H1 (cell line): Measurements from ENCODE around the gene IFTAP. TPM values are rescaled to one million over a fixed set of nuclear protein-coding genes. Genes with fewer than 3 reads are reported as not detected.

ENCODE experiments used
- CREB1 ChIP-seq: IDR thresholded peaks from 2 replicates; pipeline ENCODE4 v1.6.1; 2012; ENCODE audit warnings: inconsistent platforms
- RAD21 ChIP-seq, 2 experiments: IDR thresholded peaks in 1 of 2; conservative IDR thresholded peaks in 1 of 2; 2 replicates each; pipeline ENCODE4 v1.6.1; 2011; ENCODE audit warnings: low read depth in 2 of 2, low read length in 2 of 2, improper control_type of control experiment in 1 of 2, inconsistent platforms in 1 of 2, mild to moderate bottlenecking in 1 of 2, moderate library complexity in 1 of 2
- RFX5 ChIP-seq: IDR thresholded peaks from 2 replicates; pipeline ENCODE4 v1.6.1; 2011; ENCODE audit warnings: low read depth, low read length, improper control_type of control experiment, borderline replicate concordance
- polyA plus RNA-seq, 7 experiments: library from polyadenylated mRNA; depleted of rRNA in 3 of 7; stranded (reverse) in 5 of 7; unstranded in 2 of 7; fragments of >200 nt in 5 of 7; fragments of 200-250 nt in 2 of 7; gene quantifications; 1 replicate in 5 of 7; 2 replicates in 1 of 7; 4 replicates in 1 of 7; pipeline versions ENCODE4 v1.2.1 to v1.2.3, GENCODE V29; 2011 to 2013; ENCODE audit warnings: missing spikeins in 2 of 7, mixed read lengths in 2 of 7
- total RNA-seq: library from RNA; stranded (reverse); fragmentation: NEBNext Ultra II Directional; extraction: Animal tissue kit (Norgen Biotek cat#: 25700); gene quantifications from 2 replicates; pipeline ENCODE4 v1.2.1, GENCODE V29; 2021

The IFTAP gene
- total and polyA plus RNA-seq, 2 of the 8 experiments (the other 6 are each of a cell fraction or from before 2014, with no cell fraction given) = 21.2 to 23.9 TPM

DNA sequence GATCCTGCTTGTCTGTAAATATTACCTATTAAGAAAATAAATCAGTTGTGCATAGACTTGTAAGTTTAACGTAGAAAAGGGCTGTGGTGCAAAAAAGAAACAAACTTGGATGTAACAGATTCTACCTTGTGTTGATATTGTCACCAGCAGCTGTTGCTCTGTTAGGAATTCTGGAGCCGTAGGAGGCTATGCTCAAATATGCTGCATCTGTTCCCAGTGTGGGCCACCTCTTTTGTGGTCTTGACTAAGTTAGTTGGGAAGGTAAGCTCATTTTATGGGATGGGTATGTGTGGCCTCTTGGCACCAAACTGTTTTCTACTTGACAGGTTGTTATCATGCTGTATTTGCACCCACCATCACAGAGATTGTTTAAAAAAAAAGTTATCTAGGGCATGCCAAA, 33.2 kb downstream of the IFTAP start (continued):
- TF ChIP-seq RAD21 (IDR thresholded peaks at IDR 0.05 in 1 of 2, conservative IDR thresholded peaks at IDR 0.05 in 1 of 2; ENCODE audit: low read depth in 2 of 2, low read length in 2 of 2) (no peak), RFX5 (no peak), CREB1 (no peak)
